ENCODE data around the gene IL9. TPM values are rescaled to one million over a fixed set of nuclear protein-coding genes. Genes with fewer than 3 reads are reported as not detected.
"Not testable (repeated sequence)": the region's sequence is repeated elsewhere in the genome, so short reads cannot be mapped to it uniquely, and the experiment has no call there.

IL9 gene
- total RNA-seq, 1 experiment from 2014 or later, result not detected

DNA sequence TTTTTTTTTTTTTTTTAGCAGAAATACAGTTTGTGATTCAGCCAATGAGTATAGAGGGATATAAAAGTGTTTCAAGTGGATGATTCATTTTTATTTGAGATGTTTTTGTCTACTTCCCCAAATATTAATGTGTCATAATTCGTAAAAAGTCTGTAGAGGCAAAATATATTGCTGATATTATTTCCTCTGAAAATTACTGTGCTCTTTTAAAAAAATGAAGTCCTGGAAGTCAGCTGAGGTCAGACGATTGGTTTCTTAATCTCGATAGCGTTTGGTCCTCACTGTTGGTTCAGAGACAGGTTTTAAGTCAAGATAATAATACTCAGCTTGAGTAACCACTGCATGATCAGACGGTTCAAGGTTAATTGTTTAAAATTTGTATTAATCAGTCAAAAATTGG is 19.5 kb downstream of the IL9 start:
- no peak for DNase-seq (ENCODE audit: low read depth)
- in situ Hi-C loops (cut with HindIII; ENCODE audit: low pct_unique_long_range_greater_than_20kb, low sequenced_read_pairs), result no loop called here

DNA sequence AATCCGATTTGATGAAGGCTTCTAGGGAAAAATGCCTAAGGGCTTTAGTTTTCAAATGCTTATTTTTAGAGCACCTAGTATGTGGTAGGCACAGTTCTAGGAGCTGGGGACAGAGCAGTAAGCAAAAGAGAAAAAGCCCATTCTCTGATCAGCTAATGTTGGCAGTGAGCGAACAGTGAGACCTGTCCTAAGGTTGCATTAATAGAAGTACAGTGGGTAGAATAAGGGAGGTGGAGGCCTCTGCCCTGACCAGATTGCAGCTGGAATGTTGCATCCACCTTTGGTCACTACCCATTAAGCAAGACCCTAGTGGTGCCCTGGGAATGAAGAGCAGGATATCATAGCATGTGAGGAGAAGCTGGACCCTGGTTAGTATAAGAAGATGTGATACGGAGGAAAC is 20.1 kb downstream of the IL9 start:
- no peak for DNase-seq (ENCODE audit: low read depth)
- in situ Hi-C loops (cut with HindIII; ENCODE audit: low pct_unique_long_range_greater_than_20kb, low sequenced_read_pairs), result no loop called here

DNA sequence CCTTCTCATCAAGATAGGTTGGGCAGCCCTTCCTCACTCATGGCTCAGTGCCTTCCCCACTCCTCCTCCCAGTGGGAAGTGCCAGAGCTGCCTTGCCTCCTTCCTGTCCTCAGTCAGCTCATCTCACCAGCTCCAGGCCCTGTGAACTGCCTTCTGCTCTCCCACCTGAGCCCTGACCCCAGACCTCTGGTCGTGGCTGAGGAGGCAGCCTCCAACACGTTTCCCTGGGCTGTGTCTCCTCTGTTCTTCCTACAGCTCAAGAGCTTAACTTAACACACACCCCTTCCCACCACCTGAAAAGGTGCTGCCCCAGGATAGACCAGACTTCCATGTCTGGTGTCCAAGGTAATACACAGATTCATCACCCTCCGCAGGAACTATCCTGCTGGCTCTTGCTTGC is 21.2 kb downstream of the IL9 start:
- DNase-seq (ENCODE audit: low read depth), result no peak
- in situ Hi-C loops (cut with HindIII; ENCODE audit: low pct_unique_long_range_greater_than_20kb, low sequenced_read_pairs), result no loop called here

DNA sequence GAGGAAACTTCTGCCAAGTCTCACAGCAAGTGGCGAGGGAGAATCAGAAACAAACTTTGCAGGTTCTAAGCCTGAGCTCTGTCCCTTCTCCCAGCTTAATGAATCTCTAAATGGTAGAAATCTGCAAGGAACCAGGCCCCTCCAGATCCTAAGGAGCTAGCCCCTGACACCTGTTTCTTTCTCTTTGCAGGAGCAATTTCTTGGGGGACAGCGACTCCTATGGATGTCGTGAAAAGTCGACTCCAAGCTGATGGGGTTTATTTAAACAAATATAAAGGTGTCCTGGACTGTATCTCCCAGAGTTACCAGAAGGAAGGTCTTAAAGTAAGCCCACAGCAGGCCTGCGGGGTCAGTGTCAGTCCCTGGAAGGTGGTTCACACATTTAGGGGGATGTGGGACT is 21.8 kb downstream of the IL9 start:
- in situ Hi-C loops (cut with HindIII; ENCODE audit: low pct_unique_long_range_greater_than_20kb, low sequenced_read_pairs), result no loop called here
- no peak for DNase-seq (ENCODE audit: low read depth)

DNA sequence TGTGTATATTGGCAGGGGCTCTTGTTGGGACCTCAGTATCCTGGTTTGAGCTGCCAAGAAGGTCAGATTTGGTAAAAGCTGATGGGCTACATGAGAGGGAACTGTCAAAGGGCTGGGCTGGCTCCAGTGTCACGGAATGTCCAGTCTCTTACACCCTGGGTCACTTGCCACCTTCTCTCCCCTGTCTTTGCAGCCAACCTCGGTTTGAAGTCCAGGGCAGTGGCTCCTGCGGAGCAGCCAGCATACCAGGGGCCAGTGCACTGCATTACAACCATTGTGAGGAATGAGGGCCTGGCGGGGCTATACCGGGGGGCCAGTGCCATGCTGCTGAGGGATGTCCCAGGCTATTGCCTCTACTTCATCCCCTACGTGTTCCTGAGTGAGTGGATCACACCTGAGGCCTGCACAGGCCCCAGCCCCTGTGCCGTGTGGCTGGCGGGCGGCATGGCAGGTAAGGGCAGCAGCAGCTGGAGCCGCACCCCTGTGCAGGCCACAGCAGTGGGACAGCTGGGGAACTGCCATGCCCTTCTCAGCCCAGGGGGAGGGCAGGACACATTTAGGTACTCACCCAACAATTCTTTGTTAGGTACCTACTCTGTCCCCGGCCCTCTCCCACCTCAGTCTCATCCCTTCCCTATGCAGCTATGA is 24.2 kb downstream of the IL9 start:
- DNase-seq (ENCODE audit: low read depth), result no peak
- in situ Hi-C loops (cut with HindIII; ENCODE audit: low pct_unique_long_range_greater_than_20kb, low sequenced_read_pairs), result no loop called here

DNA sequence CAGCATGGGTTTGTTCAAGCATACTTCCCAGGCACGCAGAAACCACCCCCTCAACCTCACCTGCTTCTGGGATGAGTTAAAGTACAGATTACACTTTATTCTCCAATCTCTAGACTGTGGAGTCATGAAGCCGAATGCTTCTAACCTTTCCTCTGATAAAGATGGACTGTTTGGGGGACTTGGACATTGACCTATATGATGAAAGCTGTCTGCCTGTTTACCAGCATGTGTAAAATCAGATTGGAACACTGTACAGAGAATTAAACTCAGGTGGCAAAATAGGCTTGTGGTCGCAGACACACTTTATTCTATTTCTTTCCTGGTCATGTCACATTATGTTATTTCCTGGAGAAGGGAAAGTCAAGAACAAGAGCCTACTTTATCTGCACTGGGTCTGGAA is 25.7 kb downstream of the IL9 start:
- in situ Hi-C loops (cut with HindIII; ENCODE audit: low pct_unique_long_range_greater_than_20kb, low sequenced_read_pairs), result no loop called here
- DNase-seq (ENCODE audit: low read depth), result no peak

DNA sequence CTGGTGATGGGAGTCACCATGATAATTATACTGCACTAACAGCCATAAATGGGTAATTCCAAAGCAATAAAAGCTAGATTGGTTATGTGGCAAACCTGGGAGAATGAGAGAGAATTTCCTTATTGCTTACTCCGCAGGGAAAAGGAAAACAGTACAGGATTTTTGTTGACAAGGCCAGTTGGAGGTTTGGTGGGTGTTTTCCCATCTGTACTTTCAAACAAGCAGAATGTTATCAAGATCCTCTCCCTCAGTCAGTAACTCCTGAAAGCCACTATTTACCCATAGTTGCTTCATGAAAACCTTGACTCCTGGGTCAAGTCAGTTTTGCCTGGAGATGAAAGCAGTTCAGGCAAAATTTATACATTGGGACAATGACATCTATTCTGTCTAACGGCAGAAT is 26.4 kb downstream of the IL9 start:
- in situ Hi-C loops (cut with HindIII; ENCODE audit: low pct_unique_long_range_greater_than_20kb, low sequenced_read_pairs), result no loop called here
- DNase-seq (ENCODE audit: low read depth), result no peak

DNA sequence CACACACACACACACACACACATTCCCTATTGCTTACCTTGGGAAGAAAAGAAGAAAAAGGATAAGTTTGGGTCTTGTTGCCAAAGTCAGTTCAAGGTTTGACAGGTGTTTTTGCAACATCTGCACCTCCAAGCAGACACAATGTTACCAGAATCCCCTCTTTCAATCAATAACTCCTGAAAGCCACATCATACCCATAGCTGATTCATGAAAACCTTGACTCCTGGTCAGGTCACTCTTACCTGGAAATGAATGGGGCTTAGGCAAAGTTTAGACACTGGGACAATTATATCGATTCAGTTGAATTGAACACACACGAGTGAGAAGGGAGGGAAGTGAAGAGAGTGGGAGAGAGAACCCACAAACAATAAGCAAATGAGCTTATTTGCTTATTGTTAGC is 27.0 kb downstream of the IL9 start:
- DNase-seq (ENCODE audit: low read depth), result no peak
- in situ Hi-C loops (cut with HindIII; ENCODE audit: low pct_unique_long_range_greater_than_20kb, low sequenced_read_pairs), result no loop called here

DNA sequence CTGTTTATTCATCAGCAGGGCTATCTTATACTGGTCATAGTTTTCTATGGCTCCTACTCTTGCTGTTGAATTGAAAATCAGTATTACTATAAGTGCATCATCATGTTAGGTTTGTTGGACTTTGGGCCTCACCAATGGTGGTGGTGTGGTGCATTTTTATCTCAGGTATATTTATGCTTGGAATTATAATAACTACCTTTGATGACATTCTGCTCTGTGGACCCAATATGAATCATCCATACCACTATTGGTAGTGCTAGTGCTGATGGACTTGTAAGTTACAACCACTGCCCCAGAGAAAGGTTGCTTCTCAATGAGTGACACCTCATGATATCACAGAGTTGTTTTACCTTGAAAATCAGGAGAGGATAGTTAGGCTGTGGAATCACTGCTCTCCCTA is 28.0 kb downstream of the IL9 start:
- in situ Hi-C loops (cut with HindIII; ENCODE audit: low pct_unique_long_range_greater_than_20kb, low sequenced_read_pairs), result no loop called here
- DNase-seq (ENCODE audit: low read depth), result no peak

DNA sequence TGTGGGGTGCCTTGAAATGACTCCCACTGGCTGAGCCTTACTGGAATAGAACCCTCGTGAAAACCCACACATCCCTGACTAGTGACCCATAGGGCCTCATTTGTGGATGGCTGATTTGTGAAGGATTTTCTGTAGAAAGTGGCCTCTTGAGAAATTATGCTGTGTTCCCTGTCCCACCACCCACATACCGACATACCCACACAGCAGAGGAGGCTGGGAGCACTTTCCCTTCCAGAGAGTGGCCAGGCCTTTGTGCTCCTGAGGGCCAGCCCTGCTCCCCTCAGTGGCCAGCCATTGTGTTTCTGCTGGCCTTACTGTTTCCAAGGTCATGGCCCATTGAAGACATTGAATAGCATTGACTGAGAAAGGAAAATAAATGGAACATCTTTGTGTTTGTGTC is 29.6 kb downstream of the IL9 start:
- in situ Hi-C loops (cut with HindIII; ENCODE audit: low pct_unique_long_range_greater_than_20kb, low sequenced_read_pairs), result no loop called here
- no peak for DNase-seq (ENCODE audit: low read depth)

DNA sequence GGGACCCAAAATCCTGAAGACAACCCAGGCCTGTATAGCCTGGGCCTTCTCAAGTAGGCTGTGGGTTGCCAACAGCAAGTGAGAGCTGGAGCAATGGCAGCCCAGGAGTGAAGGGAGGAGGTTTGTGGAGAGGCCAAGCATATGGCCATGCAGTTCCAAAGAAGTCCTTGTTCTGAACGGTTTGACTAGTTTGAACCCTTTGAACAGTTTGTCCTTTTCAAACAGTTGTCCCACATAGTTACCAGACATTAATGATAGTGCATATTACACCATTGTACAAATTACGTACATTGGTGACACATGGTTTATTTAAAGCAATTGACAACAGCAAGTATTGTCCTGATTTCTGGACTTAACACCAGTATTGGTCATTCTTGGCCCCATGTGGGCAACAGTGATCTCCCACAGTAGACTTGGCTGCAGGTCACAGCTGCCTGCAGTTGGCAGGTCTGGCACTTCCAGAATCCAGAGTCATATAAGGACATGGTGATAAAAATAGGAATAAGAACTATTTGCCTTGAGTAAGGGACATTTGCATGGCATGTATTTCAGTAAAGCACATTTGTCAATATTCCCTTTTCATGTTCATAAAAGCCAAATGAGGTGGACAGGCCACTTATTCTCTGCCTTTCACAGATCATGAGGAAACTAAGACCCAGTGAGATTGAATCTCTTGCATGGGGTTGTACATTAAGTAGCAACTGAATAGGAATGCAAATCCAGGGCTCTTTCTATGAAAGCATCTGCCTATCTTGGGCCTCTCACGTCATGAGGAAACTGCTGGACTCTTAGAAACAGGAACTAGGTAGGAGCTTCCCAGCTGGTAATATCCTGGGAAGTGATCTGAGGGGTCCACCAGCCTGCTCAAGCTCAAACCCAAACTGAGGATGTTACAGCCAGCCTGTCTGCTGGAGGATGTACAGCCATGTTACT is 30.9 kb downstream of the IL9 start:
- no peak for DNase-seq (ENCODE audit: low read depth)
- in situ Hi-C loops (cut with HindIII; ENCODE audit: low pct_unique_long_range_greater_than_20kb, low sequenced_read_pairs), result no loop called here

DNA sequence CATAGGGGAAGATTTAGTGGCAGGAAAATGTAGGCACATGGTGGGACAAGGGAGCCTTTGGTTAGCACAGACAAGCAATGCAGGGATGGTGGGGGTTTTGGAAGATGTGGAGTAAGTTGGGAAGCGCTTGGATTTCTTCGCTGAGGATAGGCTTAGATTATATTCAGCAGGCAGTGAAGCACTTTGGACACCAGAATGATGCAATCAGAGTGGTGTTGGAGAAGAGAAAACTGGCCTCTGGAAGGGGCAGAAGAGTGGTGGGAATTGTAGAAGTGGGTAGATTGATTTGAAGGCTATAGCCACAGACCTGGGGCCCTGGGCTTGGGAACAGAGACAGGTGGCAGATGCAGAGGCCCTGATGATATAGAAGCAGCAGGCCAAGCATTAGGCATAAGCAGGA is 32.9 kb downstream of the IL9 start:
- DNase-seq (ENCODE audit: low read depth), result no peak
- in situ Hi-C loops (cut with HindIII; ENCODE audit: low pct_unique_long_range_greater_than_20kb, low sequenced_read_pairs), result no loop called here

DNA sequence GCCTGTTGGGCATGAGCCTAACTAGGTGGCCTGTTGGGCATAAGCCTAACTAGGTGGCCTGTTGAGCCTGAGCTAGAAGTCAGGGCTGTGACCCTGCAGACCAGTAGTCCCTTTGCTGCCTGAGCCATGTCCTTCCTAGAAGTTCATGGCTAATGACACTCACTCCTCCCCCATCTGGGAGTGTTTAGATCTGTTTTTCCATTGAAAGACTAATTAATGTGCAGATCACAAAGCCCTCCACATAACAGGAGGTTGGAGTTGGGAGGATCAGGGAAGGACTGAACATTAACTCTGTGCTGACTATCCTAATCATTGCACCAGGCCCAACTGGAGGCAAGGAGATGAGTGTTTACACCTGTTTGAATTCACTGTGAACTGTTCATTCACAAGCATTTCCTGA is 33.6 kb downstream of the IL9 start:
- DNase-seq (ENCODE audit: low read depth), result no peak
- in situ Hi-C loops (cut with HindIII; ENCODE audit: low pct_unique_long_range_greater_than_20kb, low sequenced_read_pairs), result no loop called here

DNA sequence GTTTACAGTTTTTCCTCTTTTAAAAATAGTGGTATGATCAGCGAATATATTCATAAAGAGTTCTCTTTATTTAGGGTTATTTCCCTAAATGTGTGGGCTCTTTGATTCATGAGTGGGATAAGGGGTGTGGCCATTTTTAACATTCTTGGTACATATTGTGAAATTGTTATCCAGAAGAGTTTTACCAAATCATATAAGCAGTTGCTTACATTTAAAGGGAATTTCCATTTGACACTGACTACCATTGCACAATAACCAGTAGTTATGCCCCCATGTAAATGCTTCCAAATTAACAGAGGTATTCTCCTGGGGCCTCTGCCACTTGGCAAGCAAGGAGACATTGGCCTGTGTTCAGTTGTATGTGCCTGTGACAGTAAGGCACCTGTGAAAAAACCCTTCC is 34.0 kb downstream of the IL9 start:
- DNase-seq (ENCODE audit: low read depth), result no peak
- in situ Hi-C loops (cut with HindIII; ENCODE audit: low pct_unique_long_range_greater_than_20kb, low sequenced_read_pairs), result no loop called here

DNA sequence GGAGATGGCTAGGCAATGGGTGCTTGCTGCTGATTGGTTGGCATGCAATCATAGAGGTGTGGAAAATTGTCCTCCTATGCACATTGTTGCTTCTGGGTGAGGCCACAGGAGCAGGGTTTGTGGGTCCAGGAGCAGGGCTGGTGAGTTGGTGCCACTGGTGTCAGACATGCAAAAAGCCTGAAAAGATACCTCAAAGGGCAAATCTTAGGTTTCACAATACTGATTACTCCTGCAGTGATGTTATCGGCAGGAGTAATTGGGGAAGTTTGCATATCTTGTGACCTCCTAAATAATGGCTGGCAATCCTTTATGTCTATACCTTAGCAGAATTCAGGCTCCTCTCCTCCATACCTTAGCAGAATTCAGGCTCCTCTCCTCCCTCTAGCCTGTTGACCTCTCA is 36.0 kb downstream of the IL9 start:
- in situ Hi-C loops (cut with HindIII; ENCODE audit: low pct_unique_long_range_greater_than_20kb, low sequenced_read_pairs), result no loop called here
- no peak for DNase-seq (ENCODE audit: low read depth)

DNA sequence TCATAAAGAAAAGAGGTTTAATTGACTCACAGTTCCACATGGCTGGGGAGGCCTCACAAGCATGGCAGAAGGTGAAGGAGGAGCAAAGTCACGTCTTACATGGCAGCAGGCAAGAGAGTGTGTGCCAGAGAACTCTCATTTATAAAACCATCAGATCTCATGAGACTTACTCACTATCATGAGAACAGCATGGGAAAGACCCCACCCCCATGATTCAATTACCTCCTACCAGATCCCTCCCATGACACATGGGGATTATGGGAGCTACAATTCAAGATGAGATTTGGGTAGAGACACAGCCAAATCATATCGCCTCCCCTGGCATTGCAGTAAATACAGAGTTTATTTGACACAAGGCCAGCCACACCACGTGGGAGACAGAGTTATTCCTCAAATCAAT is 36.5 kb downstream of the IL9 start:
- in situ Hi-C loops (cut with HindIII; ENCODE audit: low pct_unique_long_range_greater_than_20kb, low sequenced_read_pairs); DNase-seq (ENCODE audit: low read depth): not testable (repeated sequence)

DNA sequence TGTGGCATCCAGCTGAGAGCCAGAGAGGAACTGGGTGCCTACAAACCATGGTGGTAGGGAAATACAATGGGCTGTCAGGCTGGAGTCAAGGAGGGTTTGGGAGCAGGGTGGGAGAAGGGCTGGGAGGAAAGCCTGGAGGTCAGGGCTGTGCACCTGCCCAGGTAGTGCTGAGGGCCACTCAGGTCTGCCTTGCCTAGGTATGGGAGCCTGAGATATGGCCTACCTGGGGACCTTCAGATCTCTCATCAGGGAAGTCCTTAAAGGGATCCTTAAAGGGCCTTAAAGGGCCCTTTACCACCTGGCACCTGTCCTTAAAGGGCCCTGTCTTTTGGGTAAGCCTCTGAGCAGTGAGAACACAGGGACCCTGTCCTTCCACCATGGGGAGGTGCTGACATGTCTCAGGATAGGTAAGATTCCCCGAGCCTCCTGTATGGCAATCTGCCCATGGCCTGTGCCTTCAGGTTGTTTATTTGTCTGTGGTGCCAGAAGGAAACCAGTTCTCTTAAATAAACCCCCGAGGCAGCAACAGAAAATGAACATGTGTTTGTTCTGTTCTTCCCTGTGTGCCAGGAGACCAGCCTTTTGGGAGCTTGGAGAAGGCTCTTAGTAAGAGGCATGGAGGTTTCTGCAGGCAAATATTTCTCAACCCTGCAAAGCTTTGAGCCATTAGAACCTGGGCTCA is 37.9 kb downstream of the IL9 start:
- in situ Hi-C loops (cut with HindIII; ENCODE audit: low pct_unique_long_range_greater_than_20kb, low sequenced_read_pairs), result no loop called here
- DNase-seq (ENCODE audit: low read depth), result no peak

DNA sequence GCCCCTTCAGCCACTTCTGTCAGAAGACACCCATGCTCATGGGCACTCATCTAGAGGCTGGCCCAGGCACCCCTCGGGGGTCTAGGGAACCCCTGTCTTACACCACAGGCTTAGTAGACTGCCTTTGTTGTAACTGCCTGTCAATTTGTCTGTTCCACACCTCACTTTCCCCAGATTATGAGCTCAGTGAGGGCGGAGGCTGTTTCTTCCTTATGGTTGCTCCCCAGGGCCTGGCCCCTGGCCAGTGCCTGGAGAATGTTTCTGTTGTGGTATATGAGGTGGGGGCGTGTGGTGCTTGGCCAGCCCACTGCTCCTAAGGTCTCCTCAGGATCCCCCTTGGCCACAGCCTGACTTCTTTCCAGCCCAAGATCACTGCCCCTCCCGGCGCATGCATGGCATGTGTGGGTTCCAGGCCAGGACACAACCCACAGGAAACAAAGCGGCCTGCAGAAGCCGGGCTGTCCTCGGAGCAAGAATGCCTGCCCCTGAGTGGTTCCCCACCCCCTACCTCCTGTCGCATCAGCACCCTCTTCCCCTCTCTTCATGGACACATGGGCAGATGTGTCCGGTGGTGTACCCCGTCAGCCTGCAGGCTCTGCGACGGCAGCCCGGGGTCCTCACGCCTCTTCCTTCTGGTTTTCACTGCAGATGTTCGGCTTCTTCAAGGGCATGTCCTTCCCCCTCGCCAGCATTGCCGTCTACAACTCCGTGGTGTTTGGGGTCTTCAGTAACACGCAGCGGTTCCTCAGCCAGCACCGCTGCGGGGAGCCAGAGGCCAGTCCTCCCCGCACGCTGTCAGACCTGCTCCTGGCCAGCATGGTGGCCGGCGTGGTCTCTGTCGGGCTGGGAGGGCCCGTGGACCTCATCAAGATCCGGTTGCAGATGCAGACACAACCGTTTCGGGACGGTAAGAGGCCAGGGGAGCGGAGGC is 43.5 kb downstream of the IL9 start:
- in situ Hi-C loops (cut with HindIII; ENCODE audit: low pct_unique_long_range_greater_than_20kb, low sequenced_read_pairs), result no loop called here
- DNase-seq (ENCODE audit: low read depth), result no peak

All from Caki2 (cell line).